GM10248 (cell line): ENCODE measurements around the gene SDC1.

Experiments
- CTCF ChIA-PET: fragments of 300-600 bp; sonication (Branson Sonifier 250); formaldehyde crosslinking; extraction: SDS; loops from one replicate; lab custom pipeline; 2021; ENCODE audit warnings: antibody characterized with exemption; lab: Yijun Ruan, JAX
- POLR2A ChIA-PET: fragments of 350-650 bp; sonication (Branson Sonifier 250); formaldehyde crosslinking; extraction: SDS; loops from one replicate; lab custom pipeline; 2020; ENCODE audit warnings: antibody characterized with exemption; lab: Yijun Ruan, JAX
- DNase-seq: peaks from one replicate; pipeline ENCODE4 v3.0.0; 2012; ENCODE audit errors: extremely low spot score
- TF ChIP-seq, protein P1 (sequence below): IDR thresholded peaks from 2 replicates; pipeline ENCODE4 v1.5.1; 2012; ENCODE audit warnings: mild to moderate bottlenecking, low read depth; ENCODE audit errors: extremely low read depth, missing control alignments, control extremely low read depth

The SDC1 gene

DNA sequence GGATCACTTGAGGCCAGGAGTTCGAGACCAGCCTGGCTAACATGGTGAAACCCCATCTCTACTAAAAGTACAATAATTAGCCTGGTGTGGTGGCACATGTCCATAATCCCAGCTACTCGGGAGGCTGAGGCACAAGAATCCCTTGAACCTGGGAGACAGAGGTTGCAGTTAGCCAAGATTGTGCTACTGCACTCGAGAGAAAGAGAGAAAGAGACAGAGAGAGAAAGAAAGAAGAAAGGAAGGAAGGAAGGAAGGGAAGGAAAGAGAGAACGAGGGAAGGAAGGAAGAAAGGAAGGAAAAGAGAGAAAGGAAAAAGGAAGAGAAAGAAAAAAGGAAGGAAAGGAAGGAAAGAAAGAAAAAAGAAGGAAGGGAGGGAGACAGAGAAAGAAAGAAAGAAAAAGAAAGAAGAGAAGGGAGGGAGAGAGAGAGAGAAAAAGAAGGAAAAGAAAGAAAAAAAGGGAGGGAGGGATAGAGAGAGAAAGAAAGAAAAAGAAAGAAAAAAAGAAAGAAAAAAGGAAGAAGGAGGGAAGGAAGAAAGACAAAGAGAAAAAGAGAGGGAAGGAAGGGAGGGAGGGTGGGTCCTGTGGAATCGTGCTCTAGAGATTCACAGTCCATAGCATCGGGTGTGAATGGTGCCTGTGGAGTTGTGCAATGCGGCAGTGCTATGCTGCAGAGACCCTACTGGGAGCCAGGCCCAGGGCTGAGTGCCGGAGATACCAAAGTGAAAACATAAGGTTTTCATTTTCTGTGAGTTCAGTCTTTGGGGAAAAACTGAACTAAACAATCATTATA, 4.6 kb upstream of the SDC1 start:
- CTCF ChIA-PET: interaction anchor here (4.9 kb wide), 1 partner anchor 13 kb away, joined by 29 read pairs; no protein-coding TSS in a partner anchor
- POLR2A ChIA-PET: no interaction called here
- DNase-seq: no peak
- TF ChIP-seq, protein P1, sequence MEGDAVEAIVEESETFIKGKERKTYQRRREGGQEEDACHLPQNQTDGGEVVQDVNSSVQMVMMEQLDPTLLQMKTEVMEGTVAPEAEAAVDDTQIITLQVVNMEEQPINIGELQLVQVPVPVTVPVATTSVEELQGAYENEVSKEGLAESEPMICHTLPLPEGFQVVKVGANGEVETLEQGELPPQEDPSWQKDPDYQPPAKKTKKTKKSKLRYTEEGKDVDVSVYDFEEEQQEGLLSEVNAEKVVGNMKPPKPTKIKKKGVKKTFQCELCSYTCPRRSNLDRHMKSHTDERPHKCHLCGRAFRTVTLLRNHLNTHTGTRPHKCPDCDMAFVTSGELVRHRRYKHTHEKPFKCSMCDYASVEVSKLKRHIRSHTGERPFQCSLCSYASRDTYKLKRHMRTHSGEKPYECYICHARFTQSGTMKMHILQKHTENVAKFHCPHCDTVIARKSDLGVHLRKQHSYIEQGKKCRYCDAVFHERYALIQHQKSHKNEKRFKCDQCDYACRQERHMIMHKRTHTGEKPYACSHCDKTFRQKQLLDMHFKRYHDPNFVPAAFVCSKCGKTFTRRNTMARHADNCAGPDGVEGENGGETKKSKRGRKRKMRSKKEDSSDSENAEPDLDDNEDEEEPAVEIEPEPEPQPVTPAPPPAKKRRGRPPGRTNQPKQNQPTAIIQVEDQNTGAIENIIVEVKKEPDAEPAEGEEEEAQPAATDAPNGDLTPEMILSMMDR: no peak

DNA sequence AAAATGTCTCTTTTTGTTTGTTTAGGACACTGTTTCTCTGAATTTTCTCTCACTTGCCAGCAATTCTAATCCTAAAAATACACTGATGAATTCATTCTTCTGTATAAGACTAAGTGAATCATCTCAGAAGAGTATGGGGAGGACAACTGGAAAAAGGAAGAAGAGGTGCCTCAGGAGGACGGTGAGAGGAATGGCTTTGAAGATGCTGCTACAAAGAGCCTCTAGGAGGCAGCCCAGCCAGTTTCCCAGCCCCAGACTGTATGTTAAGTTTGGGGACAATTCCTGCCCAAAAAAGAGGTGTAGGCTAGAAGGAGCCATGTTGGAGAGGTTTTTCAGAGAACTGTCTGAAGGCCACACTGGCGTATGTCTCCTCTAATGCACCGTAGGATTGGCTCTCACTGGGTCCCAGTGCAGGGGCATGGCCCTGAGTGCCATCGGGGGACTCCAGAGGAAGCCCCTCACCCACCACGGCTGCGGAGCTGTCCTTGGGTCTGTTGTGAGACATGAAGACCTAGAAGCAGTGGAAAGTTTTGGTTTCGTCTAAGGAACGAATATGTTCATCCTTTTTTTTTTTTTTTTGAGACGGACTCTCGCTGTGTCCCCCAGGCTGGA, 3.1 kb upstream of the SDC1 start:
- ChIA-PET CTCF (no interaction called here), POLR2A (no interaction called here)
- no peak for DNase-seq
- TF ChIP-seq, protein P1: no peak

DNA sequence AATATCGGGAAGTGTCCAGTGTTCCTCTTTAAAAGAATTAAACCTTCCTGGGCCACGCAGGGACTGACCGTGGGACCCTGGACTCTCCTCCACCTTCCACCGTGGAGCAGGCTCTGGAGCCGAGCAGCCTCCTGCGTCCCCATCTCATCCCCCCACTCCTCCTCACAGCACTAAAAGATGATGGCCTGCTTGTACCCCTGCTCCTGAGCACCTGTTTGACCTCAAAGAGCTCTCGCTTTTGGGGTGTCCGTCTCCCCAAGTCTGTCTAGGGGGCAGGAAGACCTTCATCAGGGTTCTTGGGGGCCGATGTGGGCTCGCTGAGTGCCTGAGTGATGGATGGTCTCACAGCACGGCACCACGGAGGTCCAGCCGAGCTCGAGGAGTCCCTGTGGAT, 1.2 kb upstream of the SDC1 start:
- POLR2A ChIA-PET: no interaction called here

DNA sequence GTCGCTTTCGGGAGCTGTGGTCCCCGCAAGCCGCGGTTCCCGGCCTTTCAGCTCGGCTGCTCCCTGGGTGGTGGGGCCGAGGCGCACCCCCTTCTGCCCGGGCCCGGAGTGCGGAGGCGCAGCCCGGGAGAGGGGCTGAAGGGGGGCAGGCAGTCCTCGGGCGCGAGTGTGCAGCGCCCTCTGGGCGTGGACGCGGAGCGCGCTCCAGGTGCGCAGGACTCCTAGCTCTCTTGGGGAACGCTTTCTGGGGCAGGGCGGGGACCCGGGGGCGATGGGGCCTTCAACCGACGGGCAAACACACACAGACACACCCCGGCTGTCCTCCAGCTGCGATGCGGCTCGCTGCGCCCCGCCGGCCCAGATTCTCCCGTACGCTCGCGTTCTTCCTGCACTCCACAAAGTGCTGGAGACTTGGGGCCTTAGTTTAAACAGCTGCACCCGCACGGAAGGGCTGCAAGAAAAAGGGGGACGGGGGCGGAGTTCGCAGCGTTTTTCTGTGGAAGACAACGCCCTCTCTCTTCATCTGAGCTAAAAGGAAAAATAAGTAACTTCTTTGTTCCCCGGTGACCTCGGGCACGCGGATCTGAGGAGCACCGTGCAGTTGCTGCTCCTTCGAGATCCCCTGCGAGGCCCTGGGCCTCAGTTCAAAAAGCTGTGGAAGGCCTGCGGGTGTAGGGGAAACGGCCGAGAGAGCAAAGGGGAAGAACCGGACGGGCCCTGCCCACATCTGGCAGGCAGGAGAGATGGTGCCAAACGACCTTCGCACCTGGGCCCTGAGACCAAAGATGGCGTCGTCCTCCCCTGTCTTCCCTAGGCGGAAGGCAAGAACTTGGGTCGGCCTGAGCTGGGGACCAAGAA, 593 bp upstream of the SDC1 start:
- DNase-seq: peak; percentile 84
- ChIA-PET POLR2A (interaction anchor here (0.9 kb wide), 1 partner anchor 222 kb away, joined by 4 read pairs; no protein-coding TSS in a partner anchor), CTCF (interaction anchor here (0.7 to 8.7 kb wide), 50 partner anchors 9 to 425 kb away, joined by 3 to 128 read pairs (median 4); partner anchors contain the start of gene HS1BP3)
- TF ChIP-seq, protein P1: peak; percentile 93

More for the DNA sequence above, 1.2 kb upstream of the SDC1 start:
- no peak for DNase-seq
- CTCF ChIA-PET: interaction anchor here (0.7 to 8.7 kb wide), 35 partner anchors 10 to 425 kb away, joined by 3 to 128 read pairs (median 4); partner anchors contain the start of gene HS1BP3
- TF ChIP-seq, protein P1: no peak

DNA sequence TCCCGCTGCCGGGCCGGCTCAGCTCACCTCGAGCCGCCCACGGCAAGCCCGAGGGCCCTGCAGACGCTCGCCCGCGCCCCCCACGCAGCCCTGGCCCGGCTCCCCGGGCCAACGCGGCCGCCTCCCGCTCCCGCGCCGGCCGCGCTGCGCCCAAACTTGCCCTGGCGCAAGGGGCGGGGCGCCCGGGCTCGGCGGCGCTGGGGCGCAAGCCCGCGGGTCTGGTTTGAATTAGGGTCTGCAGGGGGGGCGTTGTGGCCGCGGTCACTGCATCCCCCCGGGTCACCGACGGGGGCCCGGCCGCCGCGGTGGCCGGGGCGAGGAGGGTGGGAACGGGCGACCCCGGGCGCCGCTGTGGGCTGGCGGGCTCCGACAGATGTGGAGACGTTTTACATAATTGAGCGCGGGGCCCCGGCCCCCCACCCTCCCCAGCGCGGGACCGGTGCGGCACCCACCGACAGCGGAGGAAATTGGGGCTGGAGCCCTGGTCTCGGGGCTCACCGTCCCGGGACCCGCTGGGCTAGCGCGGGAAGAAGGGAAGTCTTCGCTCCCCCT, 690 bp downstream of the SDC1 start:
- no peak for DNase-seq
- POLR2A ChIA-PET: no interaction called here
- TF ChIP-seq, protein P1: no peak

More for the DNA sequence above, 690 bp downstream of the SDC1 start:
- CTCF ChIA-PET: interaction anchor here (0.8 to 8.7 kb wide), 17 partner anchors 12 to 268 kb away, joined by 3 to 128 read pairs (median 6); no protein-coding TSS in a partner anchor
